Mucosa of rectum (tissue), 2 donors: ENCODE measurements around the gene CD244.

ENCODE experiments used
- H3K27ac ChIP-seq, 2 donors: one replicate each; pipeline ENCODE4 v1.7.0; 2013; ENCODE audit warnings: inconsistent platforms in 2 of 2, low read depth in 2 of 2, low read length in 2 of 2
- H3K27me3 ChIP-seq, 2 donors: one replicate each; pipeline ENCODE4 v1.7.0; 2013; ENCODE audit warnings: low read length in 2 of 2; ENCODE audit not compliant: control insufficient read depth in 2 of 2, insufficient read depth in 2 of 2
- H3K36me3 ChIP-seq, 2 donors: one replicate each; pipeline ENCODE4 v1.7.0; 2013; ENCODE audit warnings: low read length in 2 of 2; ENCODE audit not compliant: control insufficient read depth in 2 of 2, insufficient read depth in 2 of 2
- H3K4me1 ChIP-seq, 2 donors: one replicate each; pipeline ENCODE4 v1.7.0; 2013; ENCODE audit warnings: low read length in 2 of 2, mild to moderate bottlenecking in 1 of 2; ENCODE audit not compliant: control insufficient read depth in 2 of 2, insufficient read depth in 2 of 2
- H3K4me3 ChIP-seq, 2 donors: one replicate each; pipeline ENCODE4 v1.7.0; 2013; ENCODE audit warnings: low read length in 2 of 2
- H3K9ac ChIP-seq, 2 donors: one replicate each; pipeline ENCODE4 v1.7.0; 2013; ENCODE audit warnings: low read length in 2 of 2, low read depth in 1 of 2, mild to moderate bottlenecking in 1 of 2
- H3K9me3 ChIP-seq, 2 donors: one replicate each; pipeline ENCODE4 v1.7.0; 2013; ENCODE audit warnings: low read length in 2 of 2; ENCODE audit not compliant: control insufficient read depth in 2 of 2
- donor health status: healthy.
- donor health status: Normal muscosa, but diverticular disease.

CD244 gene

GRCh38 chr1:160801836-160802580 lies 60.7 kb downstream of the CD244 start:
- H3K27me3 ChIP-seq, result no peaks in the 10 kb centered on the region
- no peaks in the 10 kb centered on the region for H3K36me3 ChIP-seq
- no peak overlapping the region for H3K4me3 ChIP-seq
- H3K27ac ChIP-seq, result no peak overlapping the region
- no peak overlapping the region for H3K9ac ChIP-seq
- H3K9me3 ChIP-seq, result no peaks in the 10 kb centered on the region
- no peaks in the 10 kb centered on the region for H3K4me1 ChIP-seq

- no peaks in the 10 kb centered on the region for H3K36me3 ChIP-seq
- no peak overlapping the region for H3K27ac ChIP-seq
- H3K4me3 ChIP-seq, result peak overlapping the region in 1 of 2 donors; percentile 44
- no peaks in the 10 kb centered on the region for H3K4me1 ChIP-seq
- H3K9ac ChIP-seq, result no peak overlapping the region
- H3K27me3 ChIP-seq, result no peaks in the 10 kb centered on the region
- H3K9me3 ChIP-seq, result no peaks in the 10 kb centered on the region
These were observed 61.9 kb downstream of the CD244 start for GRCh38 chr1:160800645-160801408.

DNA sequence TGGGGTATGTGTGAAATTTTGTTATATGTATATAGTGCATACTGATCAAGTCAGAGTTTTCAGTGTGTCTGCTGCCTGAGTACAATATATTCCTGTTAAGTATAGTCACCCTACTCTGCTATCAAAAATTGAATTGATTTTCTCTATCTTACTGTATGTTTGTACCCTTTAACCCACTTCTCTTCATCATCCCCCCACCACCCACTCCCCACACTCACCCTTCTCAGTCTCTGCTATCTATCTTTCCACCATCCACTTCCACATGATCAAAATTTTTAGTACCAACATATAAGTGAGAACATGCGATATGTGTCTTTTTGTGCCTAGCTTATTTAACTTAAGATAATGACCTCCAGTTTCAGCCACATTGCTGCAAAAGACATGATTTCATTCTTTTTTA lies 62.5 kb downstream of the CD244 start:
- no peak overlapping the region for H3K27ac ChIP-seq
- H3K9ac ChIP-seq, result no peak overlapping the region
- peak overlapping the region in 1 of 2 donors; percentile 44 for H3K4me3 ChIP-seq
- no peaks in the 10 kb centered on the region for H3K27me3 ChIP-seq
- peaks cover 2% of the 10 kb centered on the region in 2 donors for H3K4me1 ChIP-seq
- no peaks in the 10 kb centered on the region for H3K9me3 ChIP-seq
- H3K36me3 ChIP-seq, result no peaks in the 10 kb centered on the region

- Histone ChIP-seq H3K36me3 (no peaks in the 10 kb centered on the region), H3K27me3 (no peaks in the 10 kb centered on the region), H3K4me1 (peaks cover 2% of the 10 kb centered on the region in 2 donors), H3K4me3 (no peak overlapping the region), H3K9ac (no peak overlapping the region), H3K27ac (no peak overlapping the region), H3K9me3 (no peaks in the 10 kb centered on the region)
These were observed 63.0 kb downstream of the CD244 start for GRCh38 chr1:160799641-160800040.

DNA sequence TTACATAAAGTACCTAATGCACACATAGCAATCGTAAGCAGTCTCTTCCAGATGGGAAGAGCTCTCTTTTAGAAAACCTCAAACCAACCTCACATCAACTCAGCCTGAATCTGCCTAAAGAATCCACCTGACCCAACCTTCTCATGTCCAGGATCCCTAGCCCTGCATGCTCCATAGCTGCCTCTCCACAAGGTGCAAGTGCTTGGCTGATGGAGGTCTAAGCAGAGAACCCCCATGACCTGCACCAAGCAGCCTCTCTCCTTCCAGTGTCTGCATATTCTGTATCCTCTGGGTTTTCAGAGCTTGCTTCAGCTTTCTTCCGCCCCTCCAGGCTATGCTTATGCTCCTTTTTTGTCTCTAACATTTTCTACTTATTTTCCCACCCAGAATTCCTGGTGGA lies 64.2 kb downstream of the CD244 start:
- Histone ChIP-seq H3K9ac (no peak overlapping the region), H3K4me3 (peak overlapping the region in 1 of 2 donors; percentile 35), H3K4me1 (peaks cover 2% of the 10 kb centered on the region in 2 donors), H3K27ac (peak overlapping the region in 1 of 2 donors; percentile 17), H3K36me3 (no peaks in the 10 kb centered on the region), H3K9me3 (no peaks in the 10 kb centered on the region), H3K27me3 (no peaks in the 10 kb centered on the region)

DNA sequence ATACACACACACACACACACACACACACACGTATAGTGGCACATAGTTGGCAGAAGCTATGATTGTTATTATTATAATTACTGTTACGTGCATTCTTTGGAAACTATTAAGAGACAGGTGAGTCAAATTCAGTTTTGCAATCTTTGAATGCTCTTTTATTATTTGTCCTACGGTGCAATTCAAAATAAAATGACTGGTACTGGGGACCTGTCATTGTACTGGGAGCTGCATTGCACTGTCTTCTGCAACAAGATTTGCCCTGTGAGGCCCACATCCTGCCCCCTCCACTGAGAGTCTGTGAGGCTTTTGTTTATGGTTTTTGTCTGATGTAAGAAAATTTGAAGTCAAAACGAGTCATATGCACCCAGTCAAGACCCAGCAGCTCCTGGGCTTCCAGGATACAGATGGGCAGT lies 64.8 kb downstream of the CD244 start:
- H3K27me3 ChIP-seq, result no peaks in the 10 kb centered on the region
- no peaks in the 10 kb centered on the region for H3K9me3 ChIP-seq
- peak overlapping the region in 1 of 2 donors; percentile 64 for H3K4me3 ChIP-seq
- H3K27ac ChIP-seq, result peak overlapping the region in 1 of 2 donors; percentile 17
- peaks cover 2% of the 10 kb centered on the region in 2 donors for H3K4me1 ChIP-seq
- H3K36me3 ChIP-seq, result no peaks in the 10 kb centered on the region
- no peak overlapping the region for H3K9ac ChIP-seq

- H3K36me3 ChIP-seq, result no peaks in the 10 kb centered on the region
- H3K9me3 ChIP-seq, result no peaks in the 10 kb centered on the region
- peak overlapping the region; percentile 15 to 36 for H3K9ac ChIP-seq
- peaks cover 2% of the 10 kb centered on the region in 2 donors for H3K4me1 ChIP-seq
- no peaks in the 10 kb centered on the region for H3K27me3 ChIP-seq
- peak overlapping the region; percentile 34 to 78 for H3K27ac ChIP-seq
- peak overlapping the region; percentile 20 to 64 for H3K4me3 ChIP-seq
These were observed 65.4 kb downstream of the CD244 start for GRCh38 chr1:160797271-160797709.

DNA sequence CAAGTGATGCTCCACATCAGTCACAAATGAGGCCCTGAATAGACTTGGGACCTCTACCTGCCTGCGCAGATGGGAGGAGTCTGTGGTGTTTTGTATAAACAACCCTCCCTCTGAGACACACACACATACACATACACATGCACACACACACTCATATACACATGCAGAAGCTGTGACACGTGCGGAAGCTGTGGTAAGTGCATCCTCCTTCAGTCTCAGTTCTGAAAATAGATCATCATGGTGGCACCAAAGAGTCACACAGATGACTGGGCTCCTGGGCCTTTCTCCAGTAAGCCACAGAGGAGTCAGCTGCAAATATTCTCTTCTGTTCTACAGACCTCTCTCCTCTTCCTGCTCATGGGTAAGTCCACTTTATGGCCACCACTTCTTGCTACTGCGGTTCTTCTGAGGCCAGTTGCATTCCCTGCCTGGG lies 66.7 kb downstream of the CD244 start, which contains the start of gene LY9:
TSS of gene LY9 (plus strand) at position 224 of the 433 bp plus-strand sequence. CDS start at position 238, 14 bp downstream.
- Histone ChIP-seq H3K9me3 (no peaks in the 10 kb centered on the region), H3K36me3 (no peaks in the 10 kb centered on the region), H3K4me3 (peak within 1 kb of the TSS; percentile 20 to 64), H3K27me3 (no peaks in the 10 kb centered on the region), H3K27ac (peak within 1 kb of the TSS; percentile 57 to 78), H3K4me1 (peaks cover 2% of the 10 kb centered on the region in 2 donors), H3K9ac (peak within 1 kb of the TSS; percentile 15 to 36)

DNA sequence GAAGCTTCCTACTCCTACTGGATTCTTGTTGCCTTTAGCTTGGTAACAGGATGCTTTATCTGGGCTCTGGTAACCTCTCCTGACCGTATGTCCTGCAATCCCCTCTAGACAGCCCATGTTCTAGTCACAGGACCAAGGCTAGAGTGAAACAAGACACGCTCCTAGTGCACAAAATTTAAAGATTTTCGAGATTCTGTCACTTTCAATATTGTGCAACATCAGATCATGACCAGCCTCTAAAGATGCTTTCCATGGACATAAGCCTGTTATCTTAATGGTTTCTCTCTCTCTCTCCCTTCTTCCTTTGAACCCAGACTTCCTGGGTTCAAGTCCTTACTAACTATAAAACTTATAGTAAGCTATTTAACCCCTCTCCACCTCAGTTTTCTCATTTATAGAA lies 68.3 kb downstream of the CD244 start:
- no peaks in the 10 kb centered on the region for H3K9me3 ChIP-seq
- no peak overlapping the region for H3K9ac ChIP-seq
- no peaks in the 10 kb centered on the region for H3K27me3 ChIP-seq
- H3K27ac ChIP-seq, result no peak overlapping the region
- H3K4me1 ChIP-seq, result peaks cover 2 to 4% of the 10 kb centered on the region in 2 donors
- H3K36me3 ChIP-seq, result no peaks in the 10 kb centered on the region
- H3K4me3 ChIP-seq, result no peak overlapping the region
